GM19193 (cell line): ENCODE results near the gene CCDC186.

Experiments
- POLR2A ChIP-seq: IDR thresholded peaks from 4 replicates; pipeline ENCODE4 v1.6.1; 2011; ENCODE audit not compliant: insufficient read depth, insufficient read length; ENCODE audit errors: extremely low read depth

Gene CCDC186

DNA sequence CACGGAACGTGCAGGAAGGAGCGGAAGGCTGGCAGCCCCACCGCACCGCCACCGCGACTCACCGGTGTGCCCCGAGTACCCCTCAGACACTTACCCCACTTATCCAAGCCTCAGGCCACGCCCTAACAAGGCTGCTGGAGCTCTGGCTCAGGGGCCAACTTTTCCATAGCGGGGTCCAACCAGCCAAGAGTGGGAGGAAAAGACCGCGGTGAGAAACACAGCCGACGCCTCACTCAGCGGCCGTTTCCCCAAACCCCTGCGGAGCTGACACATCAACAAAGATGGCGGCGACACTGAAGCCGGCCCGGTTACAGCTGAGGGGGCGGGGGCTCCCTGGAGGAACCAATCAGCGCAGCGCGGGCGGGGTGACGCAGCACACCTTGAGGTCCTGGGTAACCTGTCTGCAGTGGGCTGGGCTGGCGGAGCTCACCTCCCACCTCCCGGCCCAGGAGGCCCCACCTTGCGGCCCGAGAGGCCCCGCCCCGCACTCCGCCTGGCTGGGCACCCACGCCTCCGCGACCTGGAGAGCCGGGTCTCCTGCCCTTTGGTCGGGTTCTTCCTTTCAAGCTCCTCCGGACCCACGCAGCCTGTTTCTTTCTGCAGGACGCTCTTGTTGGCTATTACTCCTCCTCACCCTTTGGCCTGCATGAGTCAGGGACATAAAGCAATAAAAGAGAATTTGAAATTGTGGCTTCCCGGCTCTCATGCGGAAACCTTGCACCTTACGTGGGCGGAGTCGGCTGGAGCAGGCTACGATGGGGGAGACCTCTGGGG, at the start of gene CCDC186:
TSS of gene CCDC186 (minus strand) at position 283 of the 774 bp plus-strand sequence. CDS start 10,935 bp downstream, outside the sequence.
- peak; percentile 93 for TF ChIP-seq POLR2A

DNA sequence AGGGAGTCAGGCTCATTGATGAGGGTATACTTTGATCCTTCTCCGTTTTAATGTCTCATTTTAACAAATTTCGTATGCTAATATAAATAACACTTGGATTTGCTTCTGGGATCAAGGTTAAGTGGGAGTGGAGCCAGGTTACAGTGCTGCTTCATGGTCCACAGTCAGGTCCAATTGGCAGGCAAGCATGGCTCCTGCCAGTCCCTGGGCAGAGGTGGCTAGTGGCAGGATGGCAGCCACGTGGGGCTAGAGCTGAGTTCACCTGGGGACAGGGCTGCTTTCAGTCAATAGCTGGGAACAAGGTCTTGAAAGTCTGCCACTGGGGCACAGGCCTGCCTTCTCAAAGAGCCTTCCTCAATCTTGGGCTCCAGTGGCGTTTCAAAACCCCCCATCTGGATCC, 49.1 kb upstream of the CCDC186 start:
- no peak for TF ChIP-seq POLR2A

DNA sequence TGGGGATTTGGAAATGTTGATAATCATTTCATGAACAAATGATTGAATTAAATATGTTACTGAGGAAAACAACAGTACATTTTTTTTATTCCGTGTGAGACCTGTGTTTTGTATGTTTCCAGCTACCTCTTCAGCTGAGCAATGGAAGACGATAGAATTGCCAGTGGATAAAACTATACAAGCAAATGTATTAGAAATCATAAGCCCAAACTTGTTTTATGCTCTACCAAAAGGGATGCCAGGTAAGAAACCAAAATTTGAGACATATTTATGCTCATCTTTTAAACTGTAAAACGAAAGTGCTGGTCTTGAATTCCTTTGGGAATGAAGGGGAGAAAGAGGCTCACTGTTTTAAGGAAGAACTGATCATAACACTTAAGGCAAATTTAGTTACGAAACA, 47.2 kb upstream of the CCDC186 start:
- TF ChIP-seq POLR2A: no peak

DNA sequence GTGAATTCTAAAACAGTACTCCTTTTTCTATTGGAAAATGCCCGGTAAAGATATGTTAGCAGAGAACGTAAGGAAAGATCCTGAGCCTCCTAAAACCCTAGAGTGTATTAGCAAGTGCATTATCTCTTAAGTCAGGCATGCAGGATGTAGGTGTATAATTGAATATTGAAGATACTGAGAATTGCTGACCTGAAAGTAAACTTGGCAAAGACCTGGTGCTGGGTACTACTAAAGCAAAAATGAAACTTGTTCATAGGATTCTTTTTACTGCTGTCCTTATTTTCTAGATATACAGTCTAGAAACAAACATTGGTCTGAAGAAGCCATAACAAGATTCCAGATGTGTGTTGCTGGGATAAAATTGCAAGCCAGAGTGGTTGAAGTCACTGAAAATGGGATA, 46.3 kb upstream of the CCDC186 start:
- no peak for TF ChIP-seq POLR2A

DNA sequence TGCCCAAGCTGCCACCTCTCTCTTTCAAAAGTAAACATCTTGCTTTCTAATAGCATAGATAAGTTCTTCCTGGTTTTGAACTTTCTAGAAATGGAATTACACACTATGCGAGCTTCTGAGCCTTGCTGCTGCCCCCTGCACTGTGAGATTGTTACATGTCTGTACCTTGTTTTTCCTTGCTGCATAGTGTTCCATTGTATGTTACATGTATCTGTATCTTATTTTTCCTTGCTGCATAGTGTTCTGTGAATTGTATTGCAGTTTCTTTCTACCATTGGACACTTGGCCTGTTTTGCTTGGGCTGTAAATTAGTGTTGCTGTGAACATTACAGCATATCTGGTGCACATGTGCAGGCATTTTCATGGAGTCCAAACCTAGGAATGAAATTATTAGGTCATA, 41.0 kb upstream of the CCDC186 start:
- TF ChIP-seq POLR2A: no peak

DNA sequence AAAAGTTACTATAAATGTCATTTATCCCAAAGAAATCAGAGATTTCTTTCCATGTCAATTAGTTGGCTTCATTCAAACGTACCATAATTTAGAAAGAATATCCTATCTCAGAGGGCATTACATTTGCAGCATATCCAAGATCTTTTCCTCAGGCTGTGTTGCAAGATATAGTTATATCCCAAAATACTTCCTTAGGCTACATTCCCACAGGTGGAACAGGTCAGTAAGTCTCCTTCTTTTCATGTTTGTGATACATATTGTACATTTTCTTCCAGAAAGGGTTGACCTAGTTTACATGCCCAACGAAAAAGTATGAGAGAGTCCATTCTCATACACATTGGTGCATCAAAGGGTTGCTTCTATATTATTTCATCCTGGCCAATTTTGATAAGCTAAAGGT, 38.1 kb upstream of the CCDC186 start:
- no peak for TF ChIP-seq POLR2A

DNA sequence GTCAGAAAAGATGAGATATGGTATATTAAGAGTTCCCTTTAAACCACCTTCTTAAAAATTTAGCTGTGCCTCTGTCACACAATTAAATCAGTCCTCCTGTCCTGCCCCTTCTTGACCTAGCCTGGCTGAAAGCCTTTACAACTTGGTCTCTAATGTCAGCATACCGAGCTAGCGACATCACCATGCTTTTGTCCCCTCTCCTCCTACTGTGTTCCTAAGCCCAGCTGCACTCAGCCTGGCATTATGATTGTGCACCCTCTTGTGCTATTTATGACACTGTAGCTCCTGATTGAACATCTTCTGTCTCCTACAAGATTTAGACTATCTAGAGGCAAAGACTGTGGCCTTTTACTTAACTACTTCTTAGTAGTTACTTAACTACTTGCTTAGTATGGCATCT, 34.3 kb upstream of the CCDC186 start:
- TF ChIP-seq POLR2A: no peak

DNA sequence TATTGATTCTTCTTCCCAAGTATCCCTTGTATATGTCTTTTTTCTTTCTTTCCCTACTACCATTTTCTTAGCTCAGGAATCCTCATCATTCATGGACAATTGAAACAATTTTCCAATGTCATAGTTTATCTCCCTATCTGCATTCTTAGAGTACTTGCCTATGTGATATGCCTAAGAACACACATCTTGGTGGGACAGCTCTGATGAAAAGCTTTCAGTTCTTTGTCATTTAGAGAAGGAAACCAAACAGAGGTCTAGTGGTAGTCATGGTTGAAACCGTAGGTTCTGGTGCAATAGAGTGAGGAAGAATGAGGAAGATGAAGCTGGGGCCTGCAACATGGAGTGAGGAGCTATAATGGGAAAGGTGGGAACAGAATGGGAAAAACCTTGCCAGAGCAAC, 33.3 kb upstream of the CCDC186 start:
- TF ChIP-seq POLR2A: no peak

DNA sequence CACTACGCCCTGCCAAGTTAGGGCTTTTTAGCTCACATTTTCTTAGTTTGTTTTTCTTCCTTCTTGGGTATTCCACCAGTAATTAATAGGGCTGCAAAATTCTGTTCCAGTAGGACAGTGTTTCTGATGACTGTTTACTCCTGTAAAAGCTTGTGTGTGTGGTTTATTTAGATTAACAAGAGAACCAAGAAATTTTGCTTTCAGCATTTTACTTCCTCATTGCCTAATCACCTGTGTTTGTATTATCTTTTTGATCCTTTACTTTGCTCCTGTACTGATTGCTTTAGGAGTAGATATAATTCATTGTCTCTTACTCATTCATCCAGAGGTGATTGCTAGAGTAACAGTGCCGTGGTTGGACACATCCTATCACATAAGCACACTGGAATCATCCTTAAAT, 32.9 kb upstream of the CCDC186 start:
- TF ChIP-seq POLR2A: no peak

DNA sequence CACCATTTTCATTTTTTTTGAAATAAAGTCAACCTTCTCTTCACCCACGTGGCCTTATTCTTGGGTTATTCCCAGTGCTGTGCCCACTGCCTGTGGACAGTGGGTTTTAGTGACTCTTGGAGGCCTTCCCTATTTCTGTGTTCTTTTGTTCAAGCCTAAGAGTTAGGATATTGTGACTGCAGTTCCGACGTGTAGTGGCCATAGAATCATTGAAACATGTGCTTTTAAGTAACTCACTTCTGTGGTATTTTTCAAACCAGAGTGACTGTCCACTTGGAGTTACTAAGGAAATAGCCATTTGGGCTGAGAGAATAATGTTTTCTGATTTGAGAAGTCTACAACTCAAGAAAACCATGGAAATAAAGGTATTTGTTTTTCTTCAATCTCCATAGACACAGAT, 28.8 kb upstream of the CCDC186 start:
- no peak for TF ChIP-seq POLR2A

DNA sequence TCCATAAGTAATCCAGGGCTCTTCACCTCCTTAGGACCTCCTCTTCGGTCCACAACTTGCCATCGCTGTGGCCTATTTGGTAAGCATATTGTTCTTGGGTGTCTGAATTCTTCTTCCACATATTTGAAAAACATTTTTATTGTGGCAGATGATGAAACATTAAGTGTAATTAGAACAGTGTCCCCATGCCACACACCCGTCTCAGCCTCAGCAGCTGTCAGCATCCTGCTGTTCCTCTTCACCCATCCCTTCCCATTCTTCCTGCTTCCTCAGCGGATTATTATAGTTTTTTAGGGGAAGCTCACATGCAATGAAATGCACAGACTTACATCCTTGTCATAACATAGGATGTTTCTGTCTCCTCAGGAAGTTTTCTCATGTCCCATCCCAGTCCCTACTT, 25.2 kb upstream of the CCDC186 start:
- TF ChIP-seq POLR2A: no peak

DNA sequence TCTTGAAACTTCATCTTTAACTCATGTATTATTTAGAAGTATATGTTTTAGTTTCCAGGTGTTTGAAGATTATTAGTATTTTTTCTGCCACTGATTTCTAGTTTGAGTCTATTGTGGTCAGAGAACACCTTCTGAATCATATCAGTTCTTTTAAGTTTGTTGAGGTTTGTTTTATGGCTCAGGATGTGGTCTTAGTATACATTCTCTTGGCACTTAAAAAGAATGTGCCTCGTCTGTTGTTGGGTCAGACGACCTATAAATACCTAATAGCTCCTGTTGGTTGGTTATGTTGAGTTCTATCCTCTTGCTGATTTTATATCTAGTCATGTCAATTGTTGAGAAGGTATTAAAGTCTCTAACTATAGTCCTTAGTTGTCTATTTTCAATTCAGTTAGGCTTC, 21.1 kb upstream of the CCDC186 start:
- no peak for TF ChIP-seq POLR2A

DNA sequence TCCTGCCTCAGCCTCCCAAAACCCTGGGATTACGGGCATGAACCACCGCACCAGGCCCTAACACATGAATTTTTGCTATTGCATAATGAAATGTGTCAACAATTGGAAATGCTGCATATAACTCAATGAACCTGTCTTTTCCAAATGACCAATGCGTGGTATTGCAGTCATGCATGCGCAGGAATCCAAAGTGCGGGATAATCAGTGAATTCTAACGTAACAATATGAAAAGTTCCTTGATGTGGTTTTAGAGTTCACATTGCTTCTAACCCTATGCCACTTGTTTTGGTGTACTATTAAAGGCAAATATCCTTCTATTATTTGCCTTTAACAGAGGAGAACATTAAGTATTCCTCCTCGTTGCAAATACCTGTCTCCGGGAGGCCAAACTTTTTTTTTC, 15.7 kb upstream of the CCDC186 start:
- TF ChIP-seq POLR2A: no peak

DNA sequence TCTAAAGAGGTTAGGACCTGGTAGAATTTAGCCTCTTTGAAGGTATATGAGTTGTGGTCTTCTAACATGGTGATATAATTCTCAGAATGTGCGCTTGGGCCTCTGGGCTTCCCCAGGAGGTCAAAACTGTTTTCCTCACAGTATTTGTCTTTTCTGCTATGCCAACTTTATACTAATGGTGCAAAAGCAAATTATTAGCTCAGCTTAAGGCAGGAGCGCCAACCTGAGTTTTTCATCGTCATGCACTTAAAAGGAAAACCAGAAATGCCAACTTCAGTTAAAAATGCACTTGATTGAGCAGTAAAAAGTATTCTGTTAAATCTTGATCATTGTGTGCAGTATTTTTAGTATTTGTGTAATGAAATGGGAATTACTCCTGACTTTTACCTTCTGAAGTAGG, 14.9 kb upstream of the CCDC186 start:
- TF ChIP-seq POLR2A: no peak

DNA sequence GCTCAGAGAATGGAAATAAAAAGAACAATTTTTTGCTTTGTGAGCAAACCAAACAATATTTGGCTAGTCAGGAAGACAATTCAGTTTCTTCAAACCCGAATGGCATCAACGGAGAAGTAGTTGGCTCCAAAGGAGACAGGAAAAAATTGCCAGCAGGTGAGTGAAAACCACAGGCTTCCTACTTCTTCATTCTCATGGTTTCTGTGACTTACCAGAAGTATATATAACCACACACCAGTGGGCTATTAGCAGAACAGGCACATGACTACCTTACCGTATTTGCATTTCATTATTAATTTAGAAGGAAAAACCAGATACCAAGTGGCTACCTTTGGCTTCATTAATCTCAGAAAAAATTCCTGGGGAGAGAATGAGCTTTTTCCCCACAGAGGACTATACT, 14.0 kb upstream of the CCDC186 start:
- TF ChIP-seq POLR2A: no peak

DNA sequence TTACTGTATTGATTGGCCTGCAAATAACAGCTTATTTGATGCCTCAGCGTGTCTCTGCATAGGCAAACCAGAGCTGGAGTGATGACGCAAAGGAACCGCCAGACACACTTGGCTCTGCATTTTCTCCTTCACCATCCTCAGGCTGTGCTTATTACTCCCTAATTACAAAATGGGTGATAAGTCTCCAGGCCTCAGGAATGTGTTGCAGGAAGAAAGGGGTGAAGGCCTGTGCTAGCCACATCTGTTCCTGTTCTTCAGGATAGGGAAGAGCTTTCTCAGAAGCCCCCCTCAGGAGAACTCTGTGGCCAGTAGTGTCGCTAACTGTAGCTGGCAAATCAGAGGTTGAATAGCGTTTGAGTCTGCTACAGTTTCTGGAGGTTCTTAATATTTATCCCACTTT, 10.3 kb upstream of the CCDC186 start:
- no peak for TF ChIP-seq POLR2A

DNA sequence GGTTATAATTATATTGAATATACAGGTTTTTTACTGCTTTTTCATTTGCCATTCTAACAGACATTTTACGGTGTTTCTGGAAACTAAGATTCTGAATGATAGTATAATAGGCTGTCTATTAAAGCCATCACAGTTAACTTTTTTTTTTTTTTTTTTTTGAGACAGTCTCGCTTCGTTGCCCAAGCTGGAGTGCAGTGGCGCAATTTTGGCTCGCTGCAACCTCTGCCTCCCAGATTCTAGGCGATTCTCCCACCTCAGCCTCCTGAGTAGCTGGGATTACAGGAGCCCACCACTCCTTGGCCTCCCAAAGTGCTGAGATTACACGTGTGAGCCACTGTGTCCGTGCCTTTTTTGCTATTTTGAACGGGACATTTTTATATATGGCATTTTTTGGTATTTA, 9.6 kb upstream of the CCDC186 start:
- no peak for TF ChIP-seq POLR2A
